Gastroesophageal sphincter (tissue), 3 donors: Measurements from ENCODE around the gene MRPS18A.

ENCODE experiments used
- POLR2A ChIP-seq, 2 donors: fragments of 450-650 bp; IDR thresholded peaks; one replicate each; pipeline ENCODE4 v1.6.1; 2017; ENCODE audit warnings: antibody characterized with exemption in 2 of 2, mild to moderate bottlenecking in 2 of 2, moderate library complexity in 1 of 2
- TF ChIP-seq, protein P1 (sequence below), 4 experiments: fragments of 200-600 bp in 2 of 4; fragments of 450-650 bp in 2 of 4; sonication (generic) in 1 of 4; IDR thresholded peaks; one replicate each; pipeline ENCODE4 v1.5.1; 2017 to 2019; ENCODE audit warnings: antibody characterized with exemption in 4 of 4, mild to moderate bottlenecking in 2 of 4, moderate library complexity in 2 of 4

DNA sequence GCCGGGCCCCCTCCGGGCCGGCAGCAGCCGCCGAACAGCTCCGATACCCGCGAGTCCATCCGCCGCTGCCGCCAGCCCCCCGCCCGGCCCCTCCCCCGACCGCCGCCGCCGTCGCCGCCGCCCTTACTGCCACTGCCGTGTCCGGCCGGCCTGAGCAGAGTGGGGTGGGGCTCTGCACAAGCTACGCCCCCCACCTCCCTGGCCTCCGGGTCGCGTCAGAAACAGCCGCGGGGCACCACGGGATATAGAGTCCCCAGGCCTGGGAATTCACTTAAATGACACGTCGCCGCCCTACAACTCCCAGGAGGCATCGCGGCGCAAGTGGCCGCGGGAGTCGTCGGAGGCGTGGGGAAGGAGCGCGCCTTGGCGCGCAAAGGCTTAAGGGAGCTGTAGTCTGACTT lies 58.5 kb downstream of the MRPS18A start, which contains the start of gene GTPBP2:
- TF ChIP-seq, protein P1, sequence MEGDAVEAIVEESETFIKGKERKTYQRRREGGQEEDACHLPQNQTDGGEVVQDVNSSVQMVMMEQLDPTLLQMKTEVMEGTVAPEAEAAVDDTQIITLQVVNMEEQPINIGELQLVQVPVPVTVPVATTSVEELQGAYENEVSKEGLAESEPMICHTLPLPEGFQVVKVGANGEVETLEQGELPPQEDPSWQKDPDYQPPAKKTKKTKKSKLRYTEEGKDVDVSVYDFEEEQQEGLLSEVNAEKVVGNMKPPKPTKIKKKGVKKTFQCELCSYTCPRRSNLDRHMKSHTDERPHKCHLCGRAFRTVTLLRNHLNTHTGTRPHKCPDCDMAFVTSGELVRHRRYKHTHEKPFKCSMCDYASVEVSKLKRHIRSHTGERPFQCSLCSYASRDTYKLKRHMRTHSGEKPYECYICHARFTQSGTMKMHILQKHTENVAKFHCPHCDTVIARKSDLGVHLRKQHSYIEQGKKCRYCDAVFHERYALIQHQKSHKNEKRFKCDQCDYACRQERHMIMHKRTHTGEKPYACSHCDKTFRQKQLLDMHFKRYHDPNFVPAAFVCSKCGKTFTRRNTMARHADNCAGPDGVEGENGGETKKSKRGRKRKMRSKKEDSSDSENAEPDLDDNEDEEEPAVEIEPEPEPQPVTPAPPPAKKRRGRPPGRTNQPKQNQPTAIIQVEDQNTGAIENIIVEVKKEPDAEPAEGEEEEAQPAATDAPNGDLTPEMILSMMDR (IDR thresholded peaks at IDR 0.05): no peak
- TF ChIP-seq POLR2A (IDR thresholded peaks at IDR 0.05): peak in 1 of 2 donors; percentile 31
